IMR-90 (cell line): ENCODE results near the gene TUB. TPM values are rescaled to one million over a fixed set of nuclear protein-coding genes. Genes with fewer than 3 reads are reported as not detected.
A peak's percentile ranks its signal among the peaks of the same experiment; 100 is the strongest.

Experiments used
- ATAC-seq: fragments of 200-7000 bp; cut with Tn5 transposase; 2 replicates; pipeline ENCODE4 v1.9.1; 2020; ENCODE audit warnings: low read depth, mild to moderate bottlenecking, moderate library complexity
- BruUV-seq: library from RNA; stranded (reverse); fragments of 400-500 nt; replicated peaks from 2 replicates; lab custom pipeline; 2021; lab: Mats Ljungman, UMichigan
- CTCF ChIA-PET: fragments of 300-600 bp; formaldehyde crosslinking; extraction: SDS; loops from one replicate; lab custom pipeline; 2021; ENCODE audit warnings: antibody characterized with exemption; lab: Yijun Ruan, JAX
- POLR2A ChIA-PET: fragments of 300-600 bp; sonication (Branson Sonifier 250); formaldehyde crosslinking; loops from one replicate; lab custom pipeline; 2022; ENCODE audit warnings: antibody characterized with exemption; ENCODE audit not compliant: unreplicated experiment; lab: Charles Lee
- DNase-seq: peaks from one replicate; pipeline ENCODE4 v3.0.0; 2013
- H2AFZ ChIP-seq: replicated peaks from 2 replicates; pipeline ENCODE3; 2013; ENCODE audit warnings: low read length, mild to moderate bottlenecking; ENCODE audit not compliant: poor library complexity
- H2AK5ac ChIP-seq: 2 replicates; pipeline ENCODE4 v1.6.1; 2013; ENCODE audit warnings: low read depth, low read length, inconsistent platforms
- H2AK9ac ChIP-seq: replicated peaks from 2 replicates; pipeline ENCODE3; 2013; ENCODE audit warnings: mild to moderate bottlenecking, low read depth, low read length, moderate library complexity; ENCODE audit not compliant: poor library complexity
- H2BK120ac ChIP-seq: 2 replicates; pipeline ENCODE4 v1.6.1; 2013; ENCODE audit warnings: low read depth, low read length, inconsistent platforms
- H2BK15ac ChIP-seq: 3 replicates; pipeline ENCODE4 v1.6.1; 2013; ENCODE audit warnings: low read depth, low read length, inconsistent platforms
- H2BK20ac ChIP-seq: 2 replicates; pipeline ENCODE4 v1.6.1; 2013; ENCODE audit warnings: low read depth, mild to moderate bottlenecking, inconsistent platforms, low read length, moderate library complexity
- H2BK5ac ChIP-seq: 2 replicates; pipeline ENCODE4 v1.6.1; 2013; ENCODE audit warnings: mild to moderate bottlenecking, low read depth, low read length, inconsistent platforms; ENCODE audit not compliant: poor library complexity, severe bottlenecking
- H3K14ac ChIP-seq: replicated peaks from 2 replicates; pipeline ENCODE4 v1.6.1; 2013; ENCODE audit warnings: low read depth, low read length, inconsistent platforms
- H3K18ac ChIP-seq: 2 replicates; pipeline ENCODE4 v1.6.1; 2013; ENCODE audit warnings: low read depth, low read length, control low read depth
- H3K23ac ChIP-seq: 2 replicates; pipeline ENCODE4 v1.6.1; 2013; ENCODE audit warnings: low read depth, low read length, inconsistent platforms
- H3K27ac ChIP-seq: 2 replicates; pipeline ENCODE4 v1.5.1; 2013; ENCODE audit warnings: mild to moderate bottlenecking, control low read depth, low read length; ENCODE audit not compliant: insufficient read depth
- H3K27me3 ChIP-seq: 2 replicates; pipeline ENCODE4 v1.6.1; 2013; ENCODE audit warnings: low read length; ENCODE audit not compliant: control insufficient read depth, insufficient read depth
- H3K36me3 ChIP-seq: 2 replicates; pipeline ENCODE4 v1.6.1; 2013; ENCODE audit warnings: low read length, mixed read lengths; ENCODE audit not compliant: control insufficient read depth, insufficient read depth
- H3K4ac ChIP-seq: 2 replicates; pipeline ENCODE4 v1.6.1; 2013; ENCODE audit warnings: low read depth, low read length, inconsistent platforms
- H3K4me1 ChIP-seq: 2 replicates; pipeline ENCODE4 v1.6.1; 2013; ENCODE audit warnings: low read length, mixed read lengths; ENCODE audit not compliant: control insufficient read depth, insufficient read depth
- H3K4me2 ChIP-seq: 2 replicates; pipeline ENCODE4 v1.6.1; 2013; ENCODE audit warnings: low read depth, mild to moderate bottlenecking, control low read depth, low read length, moderate library complexity
- H3K4me3 ChIP-seq: 2 replicates; pipeline ENCODE4 v1.5.1; 2013; ENCODE audit warnings: low read depth, mild to moderate bottlenecking, control low read depth, low read length, moderate library complexity; ENCODE audit not compliant: insufficient read depth
- H3K56ac ChIP-seq: 2 replicates; pipeline ENCODE4 v1.6.1; 2013; ENCODE audit warnings: low read length, inconsistent platforms; ENCODE audit not compliant: insufficient read depth; ENCODE audit errors: extremely low read depth
- H3K79me1 ChIP-seq, 2 experiments: 2 replicates each; pipeline ENCODE4 v1.6.1; 2013; ENCODE audit warnings: low read length in 2 of 2, inconsistent platforms in 1 of 2, low read depth in 1 of 2
- H3K9ac ChIP-seq: 2 replicates; pipeline ENCODE4 v1.6.1; 2013; ENCODE audit warnings: low read depth, low read length, control low read depth
- H3K9me1 ChIP-seq: 2 replicates; pipeline ENCODE4 v1.6.1; 2013; ENCODE audit warnings: low read length, inconsistent platforms; ENCODE audit not compliant: insufficient read depth
- H3K9me3 ChIP-seq: 2 replicates; pipeline ENCODE4 v1.6.1; 2013; ENCODE audit warnings: low read length; ENCODE audit not compliant: control insufficient read depth, insufficient read depth
- H4K20me1 ChIP-seq: 2 replicates; pipeline ENCODE4 v1.6.1; 2013; ENCODE audit warnings: low read length, inconsistent platforms; ENCODE audit not compliant: insufficient read depth
- H4K5ac ChIP-seq: 2 replicates; pipeline ENCODE4 v1.6.1; 2013; ENCODE audit warnings: mild to moderate bottlenecking, low read depth, low read length, control low read depth
- H4K8ac ChIP-seq, 2 experiments: 2 replicates each; pipeline ENCODE4 v1.6.1; 2013; ENCODE audit warnings: low read depth in 2 of 2, low read length in 2 of 2, control low read depth in 1 of 2, inconsistent platforms in 1 of 2
- H4K91ac ChIP-seq: 2 replicates; pipeline ENCODE4 v1.6.1; 2013; ENCODE audit warnings: low read depth, low read length, inconsistent platforms; ENCODE audit not compliant: insufficient read depth
- BHLHE40 ChIP-seq: fragments of 150-350 bp; IDR thresholded peaks from 2 replicates; pipeline ENCODE4 v1.6.1; 2016; ENCODE audit warnings: mild to moderate bottlenecking, low read depth, low read length
- CEBPB ChIP-seq: IDR thresholded peaks from 2 replicates; pipeline ENCODE4 v1.6.1; 2012; ENCODE audit warnings: low read depth, low read length, improper control_type of control experiment
- CHD1 ChIP-seq: IDR thresholded peaks from 2 replicates; pipeline ENCODE4 v1.6.1; 2012; ENCODE audit warnings: low read depth, low read length, improper control_type of control experiment
- FOS ChIP-seq: fragments of 150-350 bp; IDR thresholded peaks from 2 replicates; pipeline ENCODE4 v1.6.1; 2016; ENCODE audit warnings: low read depth, low read length
- MAFK ChIP-seq: IDR thresholded peaks from 2 replicates; pipeline ENCODE4 v1.6.1; 2012; ENCODE audit warnings: low read depth, low read length, improper control_type of control experiment
- MAZ ChIP-seq: IDR thresholded peaks from 2 replicates; pipeline ENCODE4 v1.6.1; 2012; ENCODE audit warnings: low read depth, mild to moderate bottlenecking, low read length, improper control_type of control experiment, moderate library complexity, borderline replicate concordance
- MXI1 ChIP-seq: IDR thresholded peaks from 2 replicates; pipeline ENCODE4 v1.6.1; 2012; ENCODE audit warnings: low read depth, mild to moderate bottlenecking, low read length, moderate library complexity, borderline replicate concordance
- NFE2L2 ChIP-seq: fragments of 150-350 bp; IDR thresholded peaks from 2 replicates; pipeline ENCODE4 v1.6.1; 2016; ENCODE audit warnings: low read depth, mild to moderate bottlenecking, low read length
- POLR2A ChIP-seq: IDR thresholded peaks from 2 replicates; pipeline ENCODE4 v1.6.1; 2012; ENCODE audit warnings: mild to moderate bottlenecking, low read depth, low read length
- RAD21 ChIP-seq: IDR thresholded peaks from 2 replicates; pipeline ENCODE4 v1.6.1; 2012; ENCODE audit warnings: low read length, improper control_type of control experiment
- RCOR1 ChIP-seq: IDR thresholded peaks from 2 replicates; pipeline ENCODE4 v1.6.1; 2012; ENCODE audit warnings: mild to moderate bottlenecking, low read length, improper control_type of control experiment; ENCODE audit not compliant: insufficient replicate concordance
- RFX5 ChIP-seq: IDR thresholded peaks from 2 replicates; pipeline ENCODE4 v1.8.0; 2012; ENCODE audit warnings: low read depth, mild to moderate bottlenecking, low read length, moderate library complexity
- SMC3 ChIP-seq: fragments of 150-350 bp; IDR thresholded peaks from 2 replicates; pipeline ENCODE4 v1.6.1; 2016; ENCODE audit warnings: low read depth, mild to moderate bottlenecking, antibody characterized with exemption, low read length, moderate library complexity
- WGBS, 2 experiments: methylation state at CpG; one replicate each; pipeline versions ENCODE4 v1.1.5 to v1.1.7; 2013; ENCODE audit warnings: missing lambda C conversion rate in 2 of 2; ENCODE audit not compliant: insufficient read length in 1 of 2; ENCODE audit errors: extremely low coverage in 2 of 2; 5-methylcytosine and 5-hydroxymethylcytosine counted together
- dilution Hi-C: fragments of 300-500 bp; cut with HindIII; formaldehyde crosslinking; loops from one replicate; pipeline ENCODE4 v1.14.3; 2018; ENCODE audit warnings: low sequenced_read_pairs; ENCODE audit not compliant: unreplicated experiment
- in situ Hi-C: fragments of 300-500 bp; cut with MboI; formaldehyde crosslinking; loops from 3 replicates; pipeline ENCODE4 v1.14.3; 2019; ENCODE audit warnings: low sequenced_read_pairs, inconsistent platforms, mixed read lengths
- intact Hi-C: fragments of 100-400 bp; cut with micrococcal nuclease; formaldehyde crosslinking; loops from 2 replicates; pipeline ENCODE4 v1.10.0; 2022
- polyA plus RNA-seq, 3 experiments: library from polyadenylated mRNA; depleted of rRNA; stranded (reverse); fragments of >200 nt; gene quantifications; 2 replicates each; pipeline ENCODE4 v1.2.3, GENCODE V29; 2012; ENCODE audit warnings: low replicate concordance in 1 of 3
- total RNA-seq: library from RNA; depleted of rRNA; stranded (reverse); fragments of >200 nt; gene quantifications from 2 replicates; pipeline ENCODE4 v1.2.3, GENCODE V29; 2012
- TF ChIP-seq, protein P1 (sequence below): fragments of 150-350 bp; IDR thresholded peaks from 2 replicates; pipeline ENCODE4 v1.6.1; 2016; ENCODE audit warnings: low read depth, mild to moderate bottlenecking, low read length, moderate library complexity, borderline replicate concordance
- TF ChIP-seq, protein P2 (sequence below): fragments of 150-350 bp; IDR thresholded peaks from 2 replicates; pipeline ENCODE4 v1.6.1; 2017; ENCODE audit warnings: mild to moderate bottlenecking, antibody characterized with exemption, low read length, low read depth
- TF ChIP-seq, protein P3 (sequence below): conservative IDR thresholded peaks from 2 replicates; pipeline ENCODE4 v1.5.1; 2012; ENCODE audit warnings: mild to moderate bottlenecking, low read depth, low read length, improper control_type of control experiment

Gene TUB
- total and polyA plus RNA-seq, 2 of the 4 experiments (the other 2 are of a cell fraction), result 11.8 to 12.9 TPM

DNA sequence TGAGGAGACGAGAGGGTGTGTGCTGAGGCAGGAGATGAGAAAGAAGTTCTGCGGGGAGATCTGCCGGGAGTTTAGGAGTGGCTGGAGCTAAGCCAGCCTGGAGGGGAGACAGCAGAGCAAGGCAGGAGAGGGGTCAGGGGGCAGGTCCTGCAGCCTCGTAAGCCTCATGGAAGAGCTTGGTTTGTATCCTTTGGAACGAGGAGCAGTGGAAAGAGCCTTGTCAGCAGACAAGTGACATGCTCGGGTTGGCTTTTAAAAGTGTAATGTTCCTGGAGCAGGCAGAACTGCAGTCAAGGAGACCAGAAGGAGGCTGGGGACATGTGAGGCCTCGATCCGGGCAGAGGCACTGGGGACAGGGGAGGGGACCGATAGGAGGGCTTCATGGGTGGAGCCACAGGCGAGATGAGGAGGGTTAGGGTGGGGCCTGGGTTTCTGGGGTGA lies 21.4 kb upstream of the TUB start:
- no peak overlapping the region for H3K4me2 ChIP-seq
- H2BK15ac ChIP-seq, result no peak overlapping the region
- H3K4ac ChIP-seq, result no peak overlapping the region
- no peak overlapping the region for H3K27ac ChIP-seq
- no peak overlapping the region for H3K56ac ChIP-seq
- H2AK5ac ChIP-seq, result no peak overlapping the region
- DNase-seq, result no peak
- WGBS, 2 experiments, result 64% methylated on average over 10 of the region's 10 CpGs; no CpG with 5 or more reads in 1 of the 2 experiments
- no peaks in the 10 kb centered on the region for H3K9me3 ChIP-seq
- peaks cover 10% of the 10 kb centered on the region for H3K4me1 ChIP-seq
- peak overlapping the region; percentile 24 for H2AFZ ChIP-seq
- no peaks in the 10 kb centered on the region; the same call in 1 of the 2 replicates for H3K27me3 ChIP-seq
- no peak overlapping the region for H2BK20ac ChIP-seq
- TF ChIP-seq, protein P1, sequence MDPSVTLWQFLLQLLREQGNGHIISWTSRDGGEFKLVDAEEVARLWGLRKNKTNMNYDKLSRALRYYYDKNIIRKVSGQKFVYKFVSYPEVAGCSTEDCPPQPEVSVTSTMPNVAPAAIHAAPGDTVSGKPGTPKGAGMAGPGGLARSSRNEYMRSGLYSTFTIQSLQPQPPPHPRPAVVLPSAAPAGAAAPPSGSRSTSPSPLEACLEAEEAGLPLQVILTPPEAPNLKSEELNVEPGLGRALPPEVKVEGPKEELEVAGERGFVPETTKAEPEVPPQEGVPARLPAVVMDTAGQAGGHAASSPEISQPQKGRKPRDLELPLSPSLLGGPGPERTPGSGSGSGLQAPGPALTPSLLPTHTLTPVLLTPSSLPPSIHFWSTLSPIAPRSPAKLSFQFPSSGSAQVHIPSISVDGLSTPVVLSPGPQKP, result no peak
- TF ChIP-seq, protein P2, sequence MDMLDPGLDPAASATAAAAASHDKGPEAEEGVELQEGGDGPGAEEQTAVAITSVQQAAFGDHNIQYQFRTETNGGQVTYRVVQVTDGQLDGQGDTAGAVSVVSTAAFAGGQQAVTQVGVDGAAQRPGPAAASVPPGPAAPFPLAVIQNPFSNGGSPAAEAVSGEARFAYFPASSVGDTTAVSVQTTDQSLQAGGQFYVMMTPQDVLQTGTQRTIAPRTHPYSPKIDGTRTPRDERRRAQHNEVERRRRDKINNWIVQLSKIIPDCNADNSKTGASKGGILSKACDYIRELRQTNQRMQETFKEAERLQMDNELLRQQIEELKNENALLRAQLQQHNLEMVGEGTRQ, result no peak
- TF ChIP-seq RAD21 (no peak), CHD1 (no peak), MAZ (no peak), MXI1 (no peak), NFE2L2 (no peak), CEBPB (no peak), MAFK (no peak), POLR2A (no peak), RCOR1 (no peak), BHLHE40 (no peak), SMC3 (no peak), FOS (no peak), RFX5 (no peak)
- TF ChIP-seq, protein P3, sequence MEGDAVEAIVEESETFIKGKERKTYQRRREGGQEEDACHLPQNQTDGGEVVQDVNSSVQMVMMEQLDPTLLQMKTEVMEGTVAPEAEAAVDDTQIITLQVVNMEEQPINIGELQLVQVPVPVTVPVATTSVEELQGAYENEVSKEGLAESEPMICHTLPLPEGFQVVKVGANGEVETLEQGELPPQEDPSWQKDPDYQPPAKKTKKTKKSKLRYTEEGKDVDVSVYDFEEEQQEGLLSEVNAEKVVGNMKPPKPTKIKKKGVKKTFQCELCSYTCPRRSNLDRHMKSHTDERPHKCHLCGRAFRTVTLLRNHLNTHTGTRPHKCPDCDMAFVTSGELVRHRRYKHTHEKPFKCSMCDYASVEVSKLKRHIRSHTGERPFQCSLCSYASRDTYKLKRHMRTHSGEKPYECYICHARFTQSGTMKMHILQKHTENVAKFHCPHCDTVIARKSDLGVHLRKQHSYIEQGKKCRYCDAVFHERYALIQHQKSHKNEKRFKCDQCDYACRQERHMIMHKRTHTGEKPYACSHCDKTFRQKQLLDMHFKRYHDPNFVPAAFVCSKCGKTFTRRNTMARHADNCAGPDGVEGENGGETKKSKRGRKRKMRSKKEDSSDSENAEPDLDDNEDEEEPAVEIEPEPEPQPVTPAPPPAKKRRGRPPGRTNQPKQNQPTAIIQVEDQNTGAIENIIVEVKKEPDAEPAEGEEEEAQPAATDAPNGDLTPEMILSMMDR, result no peak
- H3K36me3 ChIP-seq, result no peaks in the 10 kb centered on the region
- dilution Hi-C loops, result no loop called here
- ChIA-PET POLR2A (no interaction called here), CTCF (no interaction called here)
- no peak overlapping the region for H2AK9ac ChIP-seq
- no peak overlapping the region for H2BK120ac ChIP-seq
- no peak overlapping the region for H2BK5ac ChIP-seq
- intact Hi-C loops, result no loop called here
- no peak for ATAC-seq
- no peak overlapping the region for H3K4me3 ChIP-seq
- no peaks in the 10 kb centered on the region for H4K20me1 ChIP-seq
- peaks cover 17% of the 10 kb centered on the region for H3K9me1 ChIP-seq
- in situ Hi-C loops, result no loop called here
- H4K8ac ChIP-seq, result no peak overlapping the region
- no TSS peak for BruUV-seq
- no peak overlapping the region for H4K5ac ChIP-seq
- H3K79me1 ChIP-seq, result no peaks in the 10 kb centered on the region
- no peak overlapping the region for H3K14ac ChIP-seq
- no peak overlapping the region for H4K91ac ChIP-seq
- H3K23ac ChIP-seq, result no peak overlapping the region
- H3K18ac ChIP-seq, result no peak overlapping the region
- no peak overlapping the region for H3K9ac ChIP-seq
